HepG2 (cell line): ENCODE results near the gene TOMM7.

Experiments
- CBX2 ChIP-seq, 2 experiments: fragments of 200-600 bp in 1 of 2; sonication (generic); formaldehyde crosslinking in 1 of 2; IDR thresholded peaks; 2 replicates each; pipeline versions ENCODE4 v1.7.0 to v1.8.1; 2018 to 2022; ENCODE audit warnings: low read depth in 2 of 2, low read length in 1 of 2, mild to moderate bottlenecking in 1 of 2, missing genetic modification reagents in 1 of 2
- NCOA5 ChIP-seq: sonication (generic); formaldehyde crosslinking; IDR thresholded peaks from 2 replicates; pipeline ENCODE4 v1.4.0; 2020; ENCODE audit warnings: missing genetic modification reagents
- NFYB ChIP-seq: sonication (generic); formaldehyde crosslinking; IDR thresholded peaks from 2 replicates; pipeline ENCODE4 v1.4.0; 2020; ENCODE audit warnings: missing genetic modification reagents
- TCF7L2 ChIP-seq: IDR thresholded peaks from 2 replicates; pipeline ENCODE4 v1.6.1; 2011; ENCODE audit warnings: mild to moderate bottlenecking, low read depth, low read length, moderate library complexity
- YEATS4 ChIP-seq: sonication (generic); formaldehyde crosslinking; IDR thresholded peaks from 2 replicates; pipeline ENCODE4 v1.4.0; 2020; ENCODE audit warnings: missing genetic modification reagents, borderline replicate concordance
- ZBTB3 ChIP-seq: sonication (generic); formaldehyde crosslinking; IDR thresholded peaks from 2 replicates; pipeline ENCODE4 v1.4.0; 2020; ENCODE audit warnings: low read depth, mild to moderate bottlenecking, moderate library complexity, missing genetic modification reagents, borderline replicate concordance
- TF ChIP-seq, protein P1 (sequence below): sonication (generic); formaldehyde crosslinking; IDR thresholded peaks from 2 replicates; pipeline ENCODE4 v1.5.0; 2020; ENCODE audit warnings: missing genetic modification reagents, mild to moderate bottlenecking, borderline replicate concordance
- TF ChIP-seq, protein P2 (sequence below): sonication (generic); formaldehyde crosslinking; IDR thresholded peaks from 2 replicates; pipeline ENCODE4 v1.8.1; 2023; ENCODE audit warnings: missing genetic modification reagents, mild to moderate bottlenecking, borderline replicate concordance
- TF ChIP-seq, protein P3 (sequence below), 2 experiments: fragments of 450-650 bp in 1 of 2; sonication (generic) in 1 of 2; formaldehyde crosslinking; IDR thresholded peaks; 2 replicates each; pipeline versions ENCODE4 v1.5.0 to v1.8.0; 2020 to 2022; ENCODE audit warnings: mild to moderate bottlenecking in 1 of 2, missing genetic modification reagents in 1 of 2
- TF ChIP-seq, protein P4 (sequence below): sonication (generic); formaldehyde crosslinking; IDR thresholded peaks from 2 replicates; pipeline ENCODE4 v1.5.0; 2020; ENCODE audit warnings: mild to moderate bottlenecking, missing genetic modification reagents, moderate library complexity
- TF ChIP-seq, protein P5 (sequence below): sonication (generic); formaldehyde crosslinking; IDR thresholded peaks from 2 replicates; pipeline ENCODE4 v1.4.0; 2020; ENCODE audit warnings: missing genetic modification reagents, borderline replicate concordance
- TF ChIP-seq, protein P6 (sequence below): sonication (generic); formaldehyde crosslinking; IDR thresholded peaks from 2 replicates; pipeline ENCODE4 v1.4.0; 2020; ENCODE audit warnings: missing genetic modification reagents, borderline replicate concordance
- TF ChIP-seq, protein P7 (sequence below): sonication (generic); formaldehyde crosslinking; IDR thresholded peaks from 2 replicates; pipeline ENCODE4 v1.8.1; 2023; ENCODE audit warnings: missing genetic modification reagents, inconsistent platforms, borderline replicate concordance

DNA sequence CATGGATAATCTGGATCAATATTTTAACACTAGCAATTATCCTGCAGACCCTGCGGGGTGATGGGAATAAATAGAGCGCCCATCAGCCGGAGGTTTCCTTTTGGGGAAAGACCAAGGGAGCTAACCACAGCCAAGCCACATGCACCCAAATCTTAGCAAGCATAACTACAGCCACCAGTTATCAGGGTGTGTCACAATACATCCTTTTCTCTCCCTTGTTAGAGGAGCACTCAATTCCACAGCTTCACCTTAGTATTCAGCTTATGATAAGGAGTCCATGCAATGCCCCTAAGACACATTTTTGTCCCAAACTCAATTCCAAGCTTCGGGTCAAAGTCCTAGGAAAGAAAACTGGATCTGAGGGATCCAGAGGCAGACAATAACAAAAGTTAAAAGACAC lies 15.9 kb downstream of the TOMM7 start:
- TF ChIP-seq, protein P1, sequence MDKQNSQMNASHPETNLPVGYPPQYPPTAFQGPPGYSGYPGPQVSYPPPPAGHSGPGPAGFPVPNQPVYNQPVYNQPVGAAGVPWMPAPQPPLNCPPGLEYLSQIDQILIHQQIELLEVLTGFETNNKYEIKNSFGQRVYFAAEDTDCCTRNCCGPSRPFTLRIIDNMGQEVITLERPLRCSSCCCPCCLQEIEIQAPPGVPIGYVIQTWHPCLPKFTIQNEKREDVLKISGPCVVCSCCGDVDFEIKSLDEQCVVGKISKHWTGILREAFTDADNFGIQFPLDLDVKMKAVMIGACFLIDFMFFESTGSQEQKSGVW (CRISPR knock-in tag) = no peak
- TF ChIP-seq NFYB (CRISPR knock-in tag) (no peak), NCOA5 (CRISPR knock-in tag) (no peak), TCF7L2 (no peak), CBX2 (IDR thresholded peaks at IDR 0.05; ENCODE audit: low read depth, low read length) (no peak), CBX2 (CRISPR knock-in tag; IDR thresholded peaks at IDR 0.05; ENCODE audit: low read depth) (no peak), YEATS4 (no peak), ZBTB3 (CRISPR knock-in tag) (no peak)
- TF ChIP-seq, protein P2, sequence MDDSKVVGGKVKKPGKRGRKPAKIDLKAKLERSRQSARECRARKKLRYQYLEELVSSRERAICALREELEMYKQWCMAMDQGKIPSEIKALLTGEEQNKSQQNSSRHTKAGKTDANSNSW (CRISPR knock-in tag) = no peak
- TF ChIP-seq, protein P3, sequence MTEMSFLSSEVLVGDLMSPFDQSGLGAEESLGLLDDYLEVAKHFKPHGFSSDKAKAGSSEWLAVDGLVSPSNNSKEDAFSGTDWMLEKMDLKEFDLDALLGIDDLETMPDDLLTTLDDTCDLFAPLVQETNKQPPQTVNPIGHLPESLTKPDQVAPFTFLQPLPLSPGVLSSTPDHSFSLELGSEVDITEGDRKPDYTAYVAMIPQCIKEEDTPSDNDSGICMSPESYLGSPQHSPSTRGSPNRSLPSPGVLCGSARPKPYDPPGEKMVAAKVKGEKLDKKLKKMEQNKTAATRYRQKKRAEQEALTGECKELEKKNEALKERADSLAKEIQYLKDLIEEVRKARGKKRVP (CRISPR knock-in tag; IDR thresholded peaks at IDR 0.05) = no peak
- TF ChIP-seq, protein P4, sequence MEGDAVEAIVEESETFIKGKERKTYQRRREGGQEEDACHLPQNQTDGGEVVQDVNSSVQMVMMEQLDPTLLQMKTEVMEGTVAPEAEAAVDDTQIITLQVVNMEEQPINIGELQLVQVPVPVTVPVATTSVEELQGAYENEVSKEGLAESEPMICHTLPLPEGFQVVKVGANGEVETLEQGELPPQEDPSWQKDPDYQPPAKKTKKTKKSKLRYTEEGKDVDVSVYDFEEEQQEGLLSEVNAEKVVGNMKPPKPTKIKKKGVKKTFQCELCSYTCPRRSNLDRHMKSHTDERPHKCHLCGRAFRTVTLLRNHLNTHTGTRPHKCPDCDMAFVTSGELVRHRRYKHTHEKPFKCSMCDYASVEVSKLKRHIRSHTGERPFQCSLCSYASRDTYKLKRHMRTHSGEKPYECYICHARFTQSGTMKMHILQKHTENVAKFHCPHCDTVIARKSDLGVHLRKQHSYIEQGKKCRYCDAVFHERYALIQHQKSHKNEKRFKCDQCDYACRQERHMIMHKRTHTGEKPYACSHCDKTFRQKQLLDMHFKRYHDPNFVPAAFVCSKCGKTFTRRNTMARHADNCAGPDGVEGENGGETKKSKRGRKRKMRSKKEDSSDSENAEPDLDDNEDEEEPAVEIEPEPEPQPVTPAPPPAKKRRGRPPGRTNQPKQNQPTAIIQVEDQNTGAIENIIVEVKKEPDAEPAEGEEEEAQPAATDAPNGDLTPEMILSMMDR (CRISPR knock-in tag) = no peak
- TF ChIP-seq, protein P5, sequence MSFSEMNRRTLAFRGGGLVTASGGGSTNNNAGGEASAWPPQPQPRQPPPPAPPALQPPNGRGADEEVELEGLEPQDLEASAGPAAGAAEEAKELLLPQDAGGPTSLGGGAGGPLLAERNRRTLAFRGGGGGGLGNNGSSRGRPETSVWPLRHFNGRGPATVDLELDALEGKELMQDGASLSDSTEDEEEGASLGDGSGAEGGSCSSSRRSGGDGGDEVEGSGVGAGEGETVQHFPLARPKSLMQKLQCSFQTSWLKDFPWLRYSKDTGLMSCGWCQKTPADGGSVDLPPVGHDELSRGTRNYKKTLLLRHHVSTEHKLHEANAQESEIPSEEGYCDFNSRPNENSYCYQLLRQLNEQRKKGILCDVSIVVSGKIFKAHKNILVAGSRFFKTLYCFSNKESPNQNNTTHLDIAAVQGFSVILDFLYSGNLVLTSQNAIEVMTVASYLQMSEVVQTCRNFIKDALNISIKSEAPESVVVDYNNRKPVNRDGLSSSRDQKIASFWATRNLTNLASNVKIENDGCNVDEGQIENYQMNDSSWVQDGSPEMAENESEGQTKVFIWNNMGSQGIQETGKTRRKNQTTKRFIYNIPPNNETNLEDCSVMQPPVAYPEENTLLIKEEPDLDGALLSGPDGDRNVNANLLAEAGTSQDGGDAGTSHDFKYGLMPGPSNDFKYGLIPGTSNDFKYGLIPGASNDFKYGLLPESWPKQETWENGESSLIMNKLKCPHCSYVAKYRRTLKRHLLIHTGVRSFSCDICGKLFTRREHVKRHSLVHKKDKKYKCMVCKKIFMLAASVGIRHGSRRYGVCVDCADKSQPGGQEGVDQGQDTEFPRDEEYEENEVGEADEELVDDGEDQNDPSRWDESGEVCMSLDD (CRISPR knock-in tag) = no peak
- TF ChIP-seq, protein P6, sequence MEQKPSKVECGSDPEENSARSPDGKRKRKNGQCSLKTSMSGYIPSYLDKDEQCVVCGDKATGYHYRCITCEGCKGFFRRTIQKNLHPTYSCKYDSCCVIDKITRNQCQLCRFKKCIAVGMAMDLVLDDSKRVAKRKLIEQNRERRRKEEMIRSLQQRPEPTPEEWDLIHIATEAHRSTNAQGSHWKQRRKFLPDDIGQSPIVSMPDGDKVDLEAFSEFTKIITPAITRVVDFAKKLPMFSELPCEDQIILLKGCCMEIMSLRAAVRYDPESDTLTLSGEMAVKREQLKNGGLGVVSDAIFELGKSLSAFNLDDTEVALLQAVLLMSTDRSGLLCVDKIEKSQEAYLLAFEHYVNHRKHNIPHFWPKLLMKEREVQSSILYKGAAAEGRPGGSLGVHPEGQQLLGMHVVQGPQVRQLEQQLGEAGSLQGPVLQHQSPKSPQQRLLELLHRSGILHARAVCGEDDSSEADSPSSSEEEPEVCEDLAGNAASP (CRISPR knock-in tag) = no peak
- TF ChIP-seq, protein P7, sequence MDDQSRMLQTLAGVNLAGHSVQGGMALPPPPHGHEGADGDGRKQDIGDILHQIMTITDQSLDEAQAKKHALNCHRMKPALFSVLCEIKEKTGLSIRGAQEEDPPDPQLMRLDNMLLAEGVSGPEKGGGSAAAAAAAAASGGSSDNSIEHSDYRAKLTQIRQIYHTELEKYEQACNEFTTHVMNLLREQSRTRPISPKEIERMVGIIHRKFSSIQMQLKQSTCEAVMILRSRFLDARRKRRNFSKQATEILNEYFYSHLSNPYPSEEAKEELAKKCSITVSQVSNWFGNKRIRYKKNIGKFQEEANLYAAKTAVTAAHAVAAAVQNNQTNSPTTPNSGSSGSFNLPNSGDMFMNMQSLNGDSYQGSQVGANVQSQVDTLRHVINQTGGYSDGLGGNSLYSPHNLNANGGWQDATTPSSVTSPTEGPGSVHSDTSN (CRISPR knock-in tag) = no peak
